Measurements from ENCODE around the gene PDXK. TPM values are rescaled to one million over a fixed set of nuclear protein-coding genes. Genes with fewer than 3 reads are reported as not detected.

Gene PDXK
- total and polyA plus RNA-seq, 9 of the 15 experiments (the other 6 are each of a cell fraction or from before 2014, with no cell fraction given) = 5.6 to 162 (median 76.5) TPM

DNA sequence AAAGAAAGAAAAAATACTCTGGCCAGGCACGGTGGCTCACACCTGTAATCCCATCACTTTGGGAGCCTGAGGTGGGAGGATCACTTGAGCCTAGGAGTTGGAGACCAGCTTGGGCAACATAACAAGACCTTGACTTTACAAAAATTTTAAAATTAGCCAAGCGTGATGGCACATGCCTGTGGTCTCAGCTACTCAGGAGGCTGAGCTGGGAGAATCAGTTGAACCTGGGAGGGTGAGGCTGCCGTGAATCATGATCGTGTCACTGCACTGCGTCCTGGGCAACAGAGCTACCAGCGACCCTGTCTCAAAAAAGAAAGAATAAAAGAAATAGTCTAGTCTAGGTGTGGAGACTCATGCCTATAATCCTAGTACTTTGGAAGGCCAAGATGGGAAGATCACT, 37.3 kb upstream of the PDXK start:
- DNase-seq (ENCODE audit: extremely low read depth in 1 of 4, low spot score in 3 of 4) (no peak), FAIRE-seq (no peak), ATAC-seq (no peak)
- in situ Hi-C loops (cut with MboI) = no loop called here
- Histone ChIP-seq H4K20me1 (replicated peaks; ENCODE audit: control insufficient read depth, insufficient read depth, low read length) (no peaks in the 10 kb centered on the region), H3K79me2 (ENCODE audit: control insufficient read depth, insufficient read depth, low read length) (no peaks in the 10 kb centered on the region), H3K36me3 (ENCODE audit: control insufficient read depth, insufficient read depth, low read length) (peaks cover 93% of the 10 kb centered on the region), H3K9me3 (replicated peaks; ENCODE audit: control insufficient read depth, insufficient read depth, low read depth, low read length) (no peaks in the 10 kb centered on the region), H3K27me3 (ENCODE audit: control insufficient read depth in 2 of 2, insufficient read depth in 2 of 2, low read length in 2 of 2) (no peaks in the 10 kb centered on the region), H3K4me3 (no peak overlapping the region), H3K4me2 (ENCODE audit: insufficient read depth, low read length) (no peak overlapping the region), H2AFZ (ENCODE audit: low read depth, low read length) (no peak overlapping the region), H3K27ac (ENCODE audit: extremely low read depth, low read depth, low read length) (no peak overlapping the region), H3K9ac (ENCODE audit: insufficient read depth in 1 of 2, low read depth in 2 of 2, low read length in 2 of 2) (peak overlapping the region in 1 of 2 experiments; percentile 17; a peak in 1 of 4 replicates), H3K9me1 (ENCODE audit: control insufficient read depth, insufficient read depth, low read length) (peaks cover 3% of the 10 kb centered on the region), H3K4me1 (replicated peaks in 1 of 2; ENCODE audit: control insufficient read depth in 2 of 2, insufficient read depth in 2 of 2, low read length in 2 of 2) (no peaks in the 10 kb centered on the region)
- no TSS peak for BruUV-seq (replicated peaks)
- TF ChIP-seq, protein P1, sequence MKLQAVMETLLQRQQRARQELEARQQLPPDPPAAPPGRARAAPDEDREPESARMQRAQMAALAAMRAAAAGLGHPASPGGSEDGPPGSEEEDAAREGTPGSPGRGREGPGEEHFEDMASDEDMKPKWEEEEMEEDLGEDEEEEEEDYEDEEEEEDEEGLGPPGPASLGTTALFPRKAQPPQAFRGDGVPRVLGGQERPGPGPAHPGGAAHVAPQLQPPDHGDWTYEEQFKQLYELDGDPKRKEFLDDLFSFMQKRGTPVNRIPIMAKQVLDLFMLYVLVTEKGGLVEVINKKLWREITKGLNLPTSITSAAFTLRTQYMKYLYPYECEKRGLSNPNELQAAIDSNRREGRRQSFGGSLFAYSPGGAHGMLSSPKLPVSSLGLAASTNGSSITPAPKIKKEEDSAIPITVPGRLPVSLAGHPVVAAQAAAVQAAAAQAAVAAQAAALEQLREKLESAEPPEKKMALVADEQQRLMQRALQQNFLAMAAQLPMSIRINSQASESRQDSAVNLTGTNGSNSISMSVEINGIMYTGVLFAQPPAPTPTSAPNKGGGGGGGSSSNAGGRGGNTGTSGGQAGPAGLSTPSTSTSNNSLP (IDR thresholded peaks at IDR 0.05; ENCODE audit: borderline replicate concordance, low read depth, low read length) = no peak
- no peak for TF ChIP-seq ETV1 (tag; conservative IDR thresholded peaks at IDR 0.05; ENCODE audit: low read depth)
- TF ChIP-seq, protein P2, sequence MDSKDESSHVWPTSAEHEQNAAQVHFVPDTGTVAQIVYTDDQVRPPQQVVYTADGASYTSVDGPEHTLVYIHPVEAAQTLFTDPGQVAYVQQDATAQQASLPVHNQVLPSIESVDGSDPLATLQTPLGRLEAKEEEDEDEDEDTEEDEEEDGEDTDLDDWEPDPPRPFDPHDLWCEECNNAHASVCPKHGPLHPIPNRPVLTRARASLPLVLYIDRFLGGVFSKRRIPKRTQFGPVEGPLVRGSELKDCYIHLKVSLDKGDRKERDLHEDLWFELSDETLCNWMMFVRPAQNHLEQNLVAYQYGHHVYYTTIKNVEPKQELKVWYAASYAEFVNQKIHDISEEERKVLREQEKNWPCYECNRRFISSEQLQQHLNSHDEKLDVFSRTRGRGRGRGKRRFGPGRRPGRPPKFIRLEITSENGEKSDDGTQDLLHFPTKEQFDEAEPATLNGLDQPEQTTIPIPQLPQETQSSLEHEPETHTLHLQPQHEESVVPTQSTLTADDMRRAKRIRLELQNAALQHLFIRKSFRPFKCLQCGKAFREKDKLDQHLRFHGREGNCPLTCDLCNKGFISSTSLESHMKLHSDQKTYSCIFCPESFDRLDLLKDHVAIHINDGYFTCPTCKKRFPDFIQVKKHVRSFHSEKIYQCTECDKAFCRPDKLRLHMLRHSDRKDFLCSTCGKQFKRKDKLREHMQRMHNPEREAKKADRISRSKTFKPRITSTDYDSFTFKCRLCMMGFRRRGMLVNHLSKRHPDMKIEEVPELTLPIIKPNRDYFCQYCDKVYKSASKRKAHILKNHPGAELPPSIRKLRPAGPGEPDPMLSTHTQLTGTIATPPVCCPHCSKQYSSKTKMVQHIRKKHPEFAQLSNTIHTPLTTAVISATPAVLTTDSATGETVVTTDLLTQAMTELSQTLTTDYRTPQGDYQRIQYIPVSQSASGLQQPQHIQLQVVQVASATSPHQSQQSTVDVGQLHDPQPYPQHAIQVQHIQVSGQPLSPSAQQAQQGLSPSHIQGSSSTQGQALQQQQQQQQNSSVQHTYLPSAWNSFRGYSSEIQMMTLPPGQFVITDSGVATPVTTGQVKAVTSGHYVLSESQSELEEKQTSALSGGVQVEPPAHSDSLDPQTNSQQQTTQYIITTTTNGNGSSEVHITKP (IDR thresholded peaks at IDR 0.05; ENCODE audit: partially characterized antibody) = no peak
- no peak for TF ChIP-seq MXD1 (CRISPR knock-in tag; IDR thresholded peaks at IDR 0.05; ENCODE audit: borderline replicate concordance, poor library complexity, severe bottlenecking)
- TF ChIP-seq BRD4 (IDR thresholded peaks at IDR 0.05) = no peak
- TF ChIP-seq ESRRB (CRISPR knock-in tag; IDR thresholded peaks at IDR 0.05; ENCODE audit: borderline replicate concordance) = no peak
- TF ChIP-seq ZFP30 (CRISPR knock-in tag; IDR thresholded peaks at IDR 0.05; ENCODE audit: borderline replicate concordance) = no peak
- no peak for TF ChIP-seq ZNF146 (CRISPR knock-in tag; IDR thresholded peaks at IDR 0.05; ENCODE audit: unreplicated experiment)
- TF ChIP-seq PCBP2 (IDR thresholded peaks at IDR 0.05; ENCODE audit: low read depth, low read length, poor library complexity, severe bottlenecking) = no peak
- TF ChIP-seq POLR3G (IDR thresholded peaks at IDR 0.05; ENCODE audit: extremely low read depth, insufficient read length, insufficient replicate concordance) = no peak
- TF ChIP-seq ZNF134 (CRISPR knock-in tag; conservative IDR thresholded peaks at IDR 0.05) = no peak
- no peak for TF ChIP-seq IRF2 (CRISPR knock-in tag; IDR thresholded peaks at IDR 0.05)
- ChIA-PET POLR2A (interaction anchor here (0.6 to 1.0 kb wide), 2 partner anchors 10 to 63 kb away, joined by 3 to 4 read pairs; no protein-coding TSS in a partner anchor), CTCF (ENCODE audit: low intra/inter-chr PET ratio) (no interaction called here)
- intact Hi-C loops (cut with micrococcal nuclease) = no loop called here
- WGBS (ENCODE audit: insufficient coverage, low coverage, missing lambda C conversion rate) = 92% methylated on average over 6 of the region's 6 CpGs

Data from K562 (cell line).